Memory B cell (primary cell): ENCODE data around the gene MDK.

Experiments used
- ATAC-seq: fragments of 150-1000 bp; cut with Tn5 transposase; 2 replicates; pipeline ENCODE4 v1.10.0; 2021; ENCODE audit warnings: low read depth, mild to moderate bottlenecking, moderate library complexity
- DNase-seq, 2 donors: peaks; one replicate each; pipeline ENCODE4 v3.0.0; 2022; ENCODE audit warnings: low spot score in 2 of 2
- H3K27ac Mint-ChIP-seq: one replicate; pipeline ENCODE4 v1.8.0; 2022; ENCODE audit warnings: mild to moderate bottlenecking, moderate library complexity, mixed read lengths
- H3K27me3 Mint-ChIP-seq: one replicate; pipeline ENCODE4 v1.8.0; 2022; ENCODE audit warnings: mixed read lengths
- H3K36me3 Mint-ChIP-seq: one replicate; pipeline ENCODE4 v1.8.0; 2022; ENCODE audit warnings: mild to moderate bottlenecking, mixed read lengths
- H3K4me1 Mint-ChIP-seq: one replicate; pipeline ENCODE4 v1.8.0; 2022; ENCODE audit warnings: mixed read lengths
- H3K4me3 Mint-ChIP-seq: one replicate; pipeline ENCODE4 v1.8.0; 2022; ENCODE audit warnings: mild to moderate bottlenecking, moderate library complexity, mixed read lengths
- H3K9me3 Mint-ChIP-seq: one replicate; pipeline ENCODE4 v1.8.0; 2022; ENCODE audit warnings: mixed read lengths

The MDK gene

DNA sequence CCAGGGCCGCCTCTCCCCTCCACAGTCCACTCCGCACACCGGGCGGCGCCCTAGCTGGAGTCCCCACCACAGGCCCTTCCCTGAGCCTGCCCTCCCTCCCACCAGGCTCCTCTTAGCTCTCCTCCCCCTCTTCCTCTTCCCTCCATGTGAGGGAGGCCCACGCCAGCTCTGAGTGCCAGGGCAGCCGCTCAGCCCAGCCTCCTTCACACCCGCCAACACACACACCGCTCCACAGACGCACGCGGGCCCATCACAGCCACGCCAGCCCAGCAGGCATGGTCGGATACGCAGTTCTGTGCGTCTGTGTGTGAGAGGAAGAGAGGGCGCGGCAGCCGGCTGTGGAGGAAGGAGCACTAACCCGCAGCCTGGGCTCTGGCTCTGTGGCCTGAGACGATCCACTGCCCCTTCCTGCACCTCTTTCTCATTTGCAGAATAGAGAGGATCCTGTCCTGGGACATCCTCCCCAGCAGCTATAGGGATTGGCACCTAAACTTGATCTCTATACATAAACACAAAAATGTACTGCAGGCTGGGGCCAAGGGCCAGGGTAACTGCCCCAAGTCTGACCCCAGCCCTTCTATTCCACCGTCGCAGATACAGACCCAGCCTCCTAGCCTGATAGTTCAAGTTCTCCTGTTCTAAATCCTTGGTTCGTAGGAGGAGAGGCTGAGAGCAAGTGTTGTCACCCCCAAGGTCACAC is 6.6 kb downstream of the MDK start:
- Mint-ChIP-seq H3K27ac (no peak overlapping the region), H3K36me3 (peaks cover 4% of the 10 kb centered on the region), H3K4me1 (peaks cover 13% of the 10 kb centered on the region), H3K27me3 (peaks cover 45% of the 10 kb centered on the region), H3K4me3 (no peak overlapping the region), H3K9me3 (no peaks in the 10 kb centered on the region)
- no peak for ATAC-seq
- DNase-seq: no peak

DNA sequence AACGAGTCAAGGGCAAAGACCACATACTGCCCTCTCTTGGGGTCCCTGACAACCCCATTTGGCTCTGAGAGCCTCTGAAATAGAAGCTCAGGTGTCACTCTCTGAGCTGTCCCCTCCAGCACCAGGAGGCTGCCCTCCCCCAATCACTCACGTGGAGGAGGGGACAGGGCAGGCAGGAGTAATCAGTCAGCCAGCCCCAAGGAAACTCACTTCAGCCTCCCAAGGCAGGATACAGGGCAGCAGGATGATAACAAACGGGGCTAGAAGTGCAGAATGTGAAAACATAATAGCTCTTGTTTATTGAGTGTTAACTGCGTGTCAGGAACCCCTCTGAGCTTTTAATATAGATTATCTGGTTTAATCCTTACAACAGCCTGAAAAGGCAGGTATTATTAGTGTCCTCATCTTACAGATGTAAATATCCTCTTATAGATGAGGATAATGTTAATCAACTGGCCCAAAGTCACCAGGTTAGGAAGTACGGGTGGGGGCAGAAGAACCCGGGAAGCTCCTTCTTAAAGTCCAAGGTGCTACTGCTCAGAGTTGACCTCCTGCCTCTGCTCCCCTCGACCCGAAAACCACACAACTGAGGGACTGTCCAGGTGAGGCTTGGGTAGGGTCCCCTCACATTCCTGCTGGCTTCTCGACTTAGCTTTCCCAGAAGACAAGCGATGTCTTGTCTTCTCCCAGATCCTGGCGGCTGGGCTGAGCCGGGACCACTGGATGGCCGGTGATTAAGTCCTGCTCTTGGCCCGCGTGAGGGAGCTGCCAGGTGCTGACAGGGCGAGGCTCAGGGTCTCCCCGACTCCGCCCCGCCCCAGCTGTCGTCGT is 7.4 kb downstream of the MDK start:
- ATAC-seq (no peak), DNase-seq (no peak)
- Mint-ChIP-seq H3K9me3 (no peaks in the 10 kb centered on the region), H3K27ac (no peak overlapping the region), H3K4me1 (peaks cover 13% of the 10 kb centered on the region), H3K36me3 (peaks cover 4% of the 10 kb centered on the region), H3K4me3 (no peak overlapping the region), H3K27me3 (peaks cover 41% of the 10 kb centered on the region)

DNA sequence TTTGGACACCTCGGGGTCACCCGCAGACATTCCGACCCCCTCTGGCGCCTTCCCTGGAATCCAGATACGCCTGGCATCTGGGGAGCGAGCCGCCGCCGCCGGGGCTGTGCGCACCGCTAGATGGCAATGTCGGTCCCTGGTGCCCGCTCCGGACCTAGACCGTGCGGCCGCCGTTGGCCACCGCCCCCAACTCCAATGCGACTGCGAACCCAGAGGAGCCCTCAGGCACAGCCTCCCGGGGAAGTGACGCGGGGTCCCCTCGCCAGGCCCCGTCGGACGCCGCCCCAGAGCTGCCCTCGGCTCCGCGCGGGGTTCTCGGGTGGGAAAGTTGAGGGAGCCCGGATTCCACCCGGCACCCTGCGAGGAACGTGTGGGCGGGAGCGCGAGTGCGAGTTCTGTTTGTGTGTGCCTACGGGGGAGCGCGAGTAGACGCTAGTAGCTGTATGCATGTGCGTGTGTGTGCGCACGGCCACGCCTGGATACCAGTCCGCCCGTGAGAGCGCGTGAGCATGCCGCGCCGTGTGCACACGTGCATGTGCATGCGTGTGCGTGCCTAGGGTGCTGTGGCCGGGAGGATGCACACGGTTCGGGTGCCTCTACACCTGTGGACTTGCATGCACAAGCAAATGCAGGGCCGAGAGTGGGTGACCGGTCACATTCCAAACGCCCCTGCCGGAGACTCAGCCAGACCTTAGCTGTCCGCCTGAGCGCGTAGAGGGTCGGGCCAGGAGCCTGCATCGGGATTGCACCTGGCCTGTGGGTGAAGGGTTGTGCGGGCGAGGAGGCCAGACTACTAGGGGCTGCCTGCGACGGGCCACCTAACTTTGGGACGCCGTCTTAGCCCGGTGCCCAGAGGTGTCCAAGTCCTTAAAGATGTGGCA is 8.2 kb downstream of the MDK start:
- no peak overlapping the region for H3K27ac Mint-ChIP-seq
- peaks cover 13% of the 10 kb centered on the region for H3K4me1 Mint-ChIP-seq
- peak; percentile 40 for ATAC-seq
- H3K9me3 Mint-ChIP-seq: peaks cover 2% of the 10 kb centered on the region
- peaks cover 4% of the 10 kb centered on the region for H3K36me3 Mint-ChIP-seq
- peaks cover 40% of the 10 kb centered on the region for H3K27me3 Mint-ChIP-seq
- DNase-seq: no peak
- H3K4me3 Mint-ChIP-seq: peak overlapping the region; percentile 56

DNA sequence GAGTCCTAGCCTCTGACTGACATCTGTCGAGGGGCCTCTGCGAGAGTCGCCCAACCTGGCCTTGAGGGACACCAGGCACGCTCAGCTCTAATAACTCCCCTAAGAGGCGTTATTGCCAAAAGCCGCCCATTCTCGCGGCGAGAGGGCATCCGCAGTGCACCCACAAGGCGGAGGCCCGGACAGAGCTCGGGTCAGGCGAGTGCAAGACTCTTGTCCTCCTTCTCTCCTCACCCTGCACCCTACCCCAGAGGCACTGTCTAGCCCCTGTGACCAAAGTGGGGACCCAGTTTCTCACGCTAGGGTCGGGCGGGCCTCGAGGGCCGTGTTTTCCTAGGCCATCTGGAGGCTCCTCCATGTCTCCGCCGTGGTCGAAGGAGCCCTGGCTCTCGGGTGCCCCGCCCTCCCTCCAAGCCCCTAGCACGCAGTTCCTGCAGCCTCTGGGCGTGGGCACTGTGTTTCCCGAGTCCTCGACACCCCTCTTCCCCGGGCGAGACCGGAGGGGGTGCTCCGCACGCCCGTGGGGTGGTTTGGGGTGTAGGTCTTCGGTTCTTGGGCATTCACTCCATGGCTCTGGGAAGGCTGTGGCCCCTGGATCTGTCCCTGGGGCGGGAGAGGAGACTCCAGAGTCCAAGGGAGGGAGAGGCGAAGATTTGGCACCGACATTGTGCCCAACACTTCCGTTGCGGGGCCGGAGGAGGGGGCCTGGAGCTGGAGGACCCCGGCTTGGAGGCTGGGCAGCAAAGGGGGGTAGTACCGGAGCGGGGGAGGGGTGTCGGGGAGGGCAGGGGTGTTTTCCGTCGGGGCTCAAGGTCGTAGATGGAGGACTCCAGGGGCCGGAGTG is 9.1 kb downstream of the MDK start:
- H3K4me3 Mint-ChIP-seq: peak overlapping the region; percentile 66
- peaks cover 2% of the 10 kb centered on the region for H3K36me3 Mint-ChIP-seq
- peaks cover 13% of the 10 kb centered on the region for H3K4me1 Mint-ChIP-seq
- H3K9me3 Mint-ChIP-seq: peaks cover 2% of the 10 kb centered on the region
- DNase-seq (no peak), ATAC-seq (no peak)
- no peak overlapping the region for H3K27ac Mint-ChIP-seq
- H3K27me3 Mint-ChIP-seq: peaks cover 34% of the 10 kb centered on the region

DNA sequence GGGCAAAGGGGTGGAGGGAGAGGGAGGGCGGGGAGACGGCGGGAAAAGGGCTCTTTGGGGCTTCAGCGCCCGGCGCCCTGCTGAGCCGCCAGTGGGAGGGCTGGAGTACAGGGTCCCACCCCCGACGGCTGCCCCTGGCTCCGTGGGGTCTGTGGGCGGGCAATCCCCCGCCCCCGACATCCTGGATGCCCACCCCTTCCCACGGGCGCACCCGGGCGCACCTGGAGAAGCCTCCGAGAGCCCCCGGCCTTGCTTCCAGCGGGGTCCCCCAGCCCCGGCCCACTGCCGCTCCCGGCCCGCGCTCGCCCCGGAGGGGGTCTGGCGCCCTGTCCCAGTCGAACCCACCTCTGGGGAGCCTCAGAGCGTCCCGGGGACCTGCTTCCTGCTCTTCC is 9.7 kb downstream of the MDK start:
- Mint-ChIP-seq H3K4me3 (no peak overlapping the region), H3K36me3 (no peaks in the 10 kb centered on the region), H3K27me3 (peaks cover 28% of the 10 kb centered on the region), H3K27ac (no peak overlapping the region), H3K9me3 (peaks cover 2% of the 10 kb centered on the region), H3K4me1 (peaks cover 13% of the 10 kb centered on the region)
- no peak for ATAC-seq
- DNase-seq: no peak

DNA sequence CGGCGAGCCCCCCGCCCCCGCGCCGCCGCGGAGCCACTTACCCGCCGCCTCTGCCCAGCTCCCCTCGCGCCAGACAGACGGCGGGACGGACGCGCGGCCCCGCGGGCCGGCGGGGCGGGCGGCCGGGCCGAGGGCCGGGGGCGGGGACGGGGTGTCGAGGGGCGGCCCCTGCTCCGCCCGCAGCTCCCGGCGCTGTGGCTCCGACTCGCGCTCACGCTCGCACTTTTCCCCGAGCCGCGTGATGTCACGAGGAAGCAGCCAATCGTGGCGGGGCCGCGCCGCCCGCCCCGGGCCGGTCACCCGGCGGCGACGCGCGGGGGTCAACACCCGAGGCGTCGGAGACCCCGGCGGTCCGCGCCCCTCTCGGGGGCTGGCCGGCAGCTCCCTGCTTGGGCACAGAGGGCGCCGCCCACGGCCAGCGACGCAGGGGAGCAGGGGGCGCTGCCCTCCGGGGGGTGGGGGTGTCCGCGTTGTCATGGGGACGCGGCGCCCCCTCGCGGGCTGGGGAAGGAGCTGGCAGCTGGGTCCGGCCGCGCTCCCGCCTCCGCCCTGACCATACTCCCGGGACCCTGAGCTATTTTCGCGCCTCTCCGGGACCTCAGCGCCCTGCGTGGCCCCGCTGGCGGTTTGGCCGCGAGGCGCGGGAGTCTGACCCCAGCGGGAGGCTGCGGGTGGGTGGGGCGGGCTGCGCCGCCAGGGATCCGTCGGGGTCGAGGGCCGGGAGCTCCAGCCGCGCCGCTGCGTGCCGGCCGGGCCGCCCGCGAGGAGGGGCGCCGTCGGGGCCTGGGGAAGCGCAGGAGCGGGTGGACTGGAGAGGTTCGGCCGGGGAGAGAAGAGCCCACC is 10.3 kb downstream of the MDK start, which contains the start of gene CHRM4:
Gene CHRM4 (minus strand): TSS at position 199 of the 843 bp plus-strand sequence. CDS start 5,219 bp downstream, outside the sequence.
- peak within 1 kb of the TSS; percentile 73 for H3K4me3 Mint-ChIP-seq
- peaks cover 2% of the 10 kb centered on the region for H3K9me3 Mint-ChIP-seq
- ATAC-seq (no peak), DNase-seq (no peak)
- no peak within 1 kb of the TSS for H3K27ac Mint-ChIP-seq
- peaks cover 22% of the 10 kb centered on the region for H3K27me3 Mint-ChIP-seq
- peaks cover 13% of the 10 kb centered on the region for H3K4me1 Mint-ChIP-seq
- H3K36me3 Mint-ChIP-seq: peaks cover 3% of the 10 kb centered on the region

DNA sequence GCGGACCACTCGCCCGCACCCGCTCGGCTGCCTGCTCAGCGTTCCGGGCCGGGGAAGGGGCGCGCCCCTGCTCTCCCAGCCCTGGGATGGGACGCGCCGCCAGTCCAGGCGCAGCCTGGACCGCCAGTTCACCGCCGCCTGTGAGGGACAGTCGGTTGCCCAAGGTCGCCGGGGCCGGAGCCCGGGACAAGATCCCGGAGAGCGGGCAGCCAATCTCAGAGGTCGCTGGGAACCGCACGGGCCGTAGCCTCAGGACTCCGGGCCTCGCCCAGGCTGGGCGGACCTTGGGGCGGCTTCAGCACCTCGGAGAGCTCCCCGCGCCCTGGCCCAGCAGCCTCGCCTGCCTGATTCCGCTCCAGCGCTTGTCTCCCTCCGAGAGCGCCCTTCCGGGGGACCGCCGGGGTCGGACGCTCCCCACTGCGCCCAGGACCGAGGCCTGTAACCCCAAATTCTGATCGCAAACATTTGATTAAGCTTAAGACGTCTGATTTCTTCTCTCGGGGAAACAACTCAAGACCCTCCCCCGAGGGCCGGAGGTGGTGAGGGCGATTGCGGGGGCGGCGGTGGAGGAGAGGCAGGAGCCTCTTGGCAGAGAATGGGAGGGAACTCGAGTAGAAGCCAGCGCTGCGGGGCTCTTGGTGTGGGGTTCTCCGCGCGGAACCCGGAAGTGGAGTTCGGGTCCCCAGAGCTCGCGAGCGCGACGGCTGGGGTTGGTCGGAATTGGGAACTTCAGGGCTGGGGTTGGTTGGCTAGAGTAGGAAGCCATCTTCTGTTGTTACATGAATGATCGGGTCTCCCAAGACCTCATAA is 11.2 kb downstream of the MDK start:
- DNase-seq (peak; percentile 74 to 81), ATAC-seq (peak; percentile 81)
- Mint-ChIP-seq H3K27me3 (peaks cover 16% of the 10 kb centered on the region), H3K36me3 (peaks cover 9% of the 10 kb centered on the region), H3K4me1 (peaks cover 13% of the 10 kb centered on the region), H3K4me3 (peak overlapping the region; percentile 73), H3K27ac (no peak overlapping the region), H3K9me3 (peaks cover 2% of the 10 kb centered on the region)

DNA sequence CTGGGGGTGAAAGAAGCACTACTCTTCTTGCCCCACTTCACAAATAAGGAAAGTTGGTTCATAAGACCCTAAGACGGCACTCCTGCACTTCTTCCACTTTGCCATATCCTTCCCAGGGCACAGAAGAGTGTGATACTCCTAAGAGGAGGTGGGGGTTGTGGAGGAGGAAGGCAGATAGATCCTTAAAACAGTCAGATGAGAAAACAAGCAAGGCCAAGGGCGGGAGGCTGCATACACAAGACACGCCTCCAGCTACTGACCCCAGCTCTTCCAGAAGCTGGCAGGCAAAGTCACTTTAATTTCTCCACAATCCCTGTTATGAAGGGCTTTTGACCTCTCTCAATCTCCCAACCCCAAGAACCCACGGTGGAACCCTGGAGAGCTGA is 11.8 kb downstream of the MDK start:
- Mint-ChIP-seq H3K36me3 (peaks cover 13% of the 10 kb centered on the region), H3K9me3 (peaks cover 2% of the 10 kb centered on the region), H3K4me3 (no peak overlapping the region), H3K27ac (no peak overlapping the region), H3K27me3 (peaks cover 12% of the 10 kb centered on the region), H3K4me1 (peaks cover 11% of the 10 kb centered on the region)
- DNase-seq (no peak), ATAC-seq (no peak)

DNA sequence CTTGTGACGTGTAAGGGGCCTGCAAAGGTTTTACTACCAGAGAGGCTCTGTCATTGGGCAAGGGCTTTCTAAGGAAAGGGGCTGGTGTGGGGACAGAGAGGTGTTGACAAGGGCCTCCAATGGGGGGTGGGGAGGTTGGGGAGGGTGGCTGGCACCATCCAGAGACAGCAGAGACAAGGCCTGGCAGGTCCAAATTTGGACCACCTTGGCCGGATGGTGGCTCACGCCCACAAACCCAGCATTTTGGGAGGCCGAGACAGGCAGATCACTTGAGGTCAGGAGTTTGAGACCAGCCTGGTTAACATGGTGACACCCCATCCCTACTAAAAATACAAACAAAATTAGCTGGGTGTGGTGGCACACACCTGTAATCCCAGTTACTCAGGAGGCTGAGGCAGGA is 12.3 kb downstream of the MDK start:
- ATAC-seq: no peak
- DNase-seq: no peak
- no peak overlapping the region for H3K27ac Mint-ChIP-seq
- peaks cover 15% of the 10 kb centered on the region for H3K36me3 Mint-ChIP-seq
- no peak overlapping the region for H3K4me3 Mint-ChIP-seq
- peaks cover 8% of the 10 kb centered on the region for H3K27me3 Mint-ChIP-seq
- H3K9me3 Mint-ChIP-seq: peaks cover 2% of the 10 kb centered on the region
- peaks cover 11% of the 10 kb centered on the region for H3K4me1 Mint-ChIP-seq

DNA sequence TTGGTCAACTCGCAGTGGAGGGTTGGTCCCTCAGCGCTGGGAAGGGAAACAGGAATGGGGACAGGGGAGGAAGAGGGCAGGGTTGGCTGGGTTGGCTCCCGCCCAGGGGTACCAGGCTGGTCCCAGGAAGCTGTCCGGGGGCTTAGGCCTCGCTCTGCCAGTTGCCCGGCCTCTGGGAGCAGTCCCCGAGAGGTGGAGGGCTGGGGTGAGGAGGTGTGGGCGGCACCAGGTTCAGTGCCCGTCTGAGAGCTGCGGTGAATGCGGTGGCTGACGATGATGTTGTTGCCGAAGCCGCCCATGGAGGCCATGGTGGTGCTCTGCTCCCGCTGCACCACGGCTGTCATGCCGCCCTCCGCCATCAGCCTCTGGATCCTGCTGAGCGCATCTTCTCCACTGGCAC is 16.1 kb downstream of the MDK start:
- Mint-ChIP-seq H3K4me1 (peaks cover 5% of the 10 kb centered on the region), H3K27me3 (peaks cover 3% of the 10 kb centered on the region), H3K9me3 (peaks cover 2% of the 10 kb centered on the region), H3K27ac (no peak overlapping the region), H3K4me3 (no peak overlapping the region), H3K36me3 (peaks cover 28% of the 10 kb centered on the region)
- DNase-seq (no peak), ATAC-seq (no peak)

DNA sequence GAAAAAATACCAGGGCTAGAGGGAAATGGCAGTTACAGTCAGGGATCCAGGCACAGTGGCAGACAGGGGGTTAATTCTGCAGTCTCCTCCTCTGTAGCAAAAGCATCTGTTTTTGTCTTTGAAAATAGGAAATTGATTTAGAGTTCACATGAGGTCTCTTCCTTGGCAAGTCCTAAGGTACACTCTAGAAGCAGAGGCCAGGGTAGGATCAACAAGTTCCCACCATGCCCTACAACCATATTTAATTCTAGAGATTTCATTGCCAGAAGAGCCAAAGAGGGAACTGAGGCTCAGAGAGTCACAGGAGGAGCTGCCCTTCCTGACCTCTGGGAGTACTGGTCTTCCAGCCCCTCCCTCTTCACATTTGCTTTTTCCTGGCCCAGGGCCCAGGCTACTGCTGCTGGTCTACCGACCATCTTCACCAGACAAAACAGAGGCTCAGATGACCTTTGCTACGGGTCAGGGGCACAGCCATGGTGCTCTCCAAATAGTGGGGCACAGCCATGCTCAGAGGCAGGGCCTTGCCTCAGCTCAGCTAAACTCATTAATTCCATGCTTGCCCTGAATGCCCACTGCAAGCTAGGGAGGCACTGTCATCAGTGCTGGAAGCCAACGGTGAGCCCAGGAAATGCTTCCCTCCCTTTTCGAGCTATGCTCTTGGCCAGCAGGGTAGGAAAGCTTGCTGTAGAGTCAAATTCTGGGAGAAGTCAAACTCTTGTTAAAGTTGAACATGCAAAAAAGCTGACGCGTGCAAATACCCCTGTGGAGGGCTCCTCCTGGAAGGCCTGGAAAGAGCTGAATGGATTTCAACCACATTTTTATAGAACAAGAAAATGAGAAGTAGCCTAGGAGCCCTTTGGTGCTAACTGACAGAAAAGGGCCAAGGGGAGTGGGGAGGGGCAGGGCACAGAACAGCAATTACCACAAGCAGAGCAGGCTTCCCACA is 21.8 kb downstream of the MDK start:
- Mint-ChIP-seq H3K27ac (no peak overlapping the region), H3K4me1 (no peaks in the 10 kb centered on the region), H3K9me3 (no peaks in the 10 kb centered on the region), H3K4me3 (no peak overlapping the region), H3K36me3 (peaks cover 40% of the 10 kb centered on the region), H3K27me3 (no peaks in the 10 kb centered on the region)
- ATAC-seq: no peak
- no peak for DNase-seq
